MCF 10A (cell line): Measurements from ENCODE around the gene ZNF610. TPM values are rescaled to one million over a fixed set of nuclear protein-coding genes. Genes with fewer than 3 reads are reported as not detected.

ENCODE experiments used
- BruUV-seq: library from RNA; stranded (reverse); fragments of 400-500 nt; replicated peaks from 2 replicates; lab custom pipeline; 2021; lab: Mats Ljungman, UMichigan
- CTCF ChIA-PET: fragments of 300-600 bp; sonication (Branson Sonifier 250); formaldehyde crosslinking; extraction: SDS; loops from one replicate; lab custom pipeline; 2021; ENCODE audit warnings: antibody characterized with exemption, inconsistent platforms; lab: Yijun Ruan, JAX
- POLR2A ChIA-PET: fragments of 300-600, 350-650 bp; sonication (Branson Sonifier 250); formaldehyde crosslinking; extraction: SDS; loops from one replicate; lab custom pipeline; 2020; ENCODE audit warnings: antibody characterized with exemption, inconsistent platforms; lab: Yijun Ruan, JAX
- DNase-seq: peaks from one replicate; pipeline ENCODE4 v3.0.0-alpha.2; 2018; ENCODE audit not compliant: unreplicated experiment
- H3K27ac Mint-ChIP-seq: one replicate; pipeline ENCODE4 v1.8.0; 2022; ENCODE audit warnings: mild to moderate bottlenecking, low read depth, mixed read lengths; ENCODE audit not compliant: unreplicated experiment
- H3K27me3 Mint-ChIP-seq: one replicate; pipeline ENCODE4 v1.8.0; 2022; ENCODE audit warnings: mixed read lengths; ENCODE audit not compliant: insufficient read depth, unreplicated experiment
- H3K36me3 Mint-ChIP-seq: one replicate; pipeline ENCODE4 v1.8.0; 2022; ENCODE audit warnings: mild to moderate bottlenecking, moderate library complexity, mixed read lengths; ENCODE audit not compliant: insufficient read depth, unreplicated experiment
- H3K4me1 Mint-ChIP-seq: one replicate; pipeline ENCODE4 v1.8.0; 2022; ENCODE audit warnings: mixed read lengths; ENCODE audit not compliant: insufficient read depth, unreplicated experiment
- H3K4me3 Mint-ChIP-seq: one replicate; pipeline ENCODE4 v1.8.0; 2022; ENCODE audit warnings: mild to moderate bottlenecking, moderate library complexity, mixed read lengths; ENCODE audit not compliant: unreplicated experiment
- H3K9me3 Mint-ChIP-seq: one replicate; pipeline ENCODE4 v1.8.0; 2022; ENCODE audit warnings: mixed read lengths; ENCODE audit not compliant: unreplicated experiment
- CTCF ChIP-seq: fragments of 200-600 bp; IDR thresholded peaks from one replicate; pipeline ENCODE4 v1.8.0; 2022; ENCODE audit warnings: antibody characterized with exemption, mild to moderate bottlenecking; ENCODE audit not compliant: unreplicated experiment
- intact Hi-C: fragments of 100-400 bp; cut with micrococcal nuclease; formaldehyde crosslinking; loops from 2 replicates; pipeline ENCODE4 v1.14.1; 2022
- total RNA-seq: library from RNA; stranded (reverse); gene quantifications from 2 replicates; pipeline ENCODE4 v1.2.3, GENCODE V29; 2022

ZNF610 gene
- total RNA-seq, 1 experiment from 2014 or later, result not detected

GRCh38 chr19:52351512-52351911 lies 15.5 kb downstream of the ZNF610 start:
- DNase-seq, result no peak
- ChIA-PET POLR2A (no interaction called here), CTCF (no interaction called here)
- peaks cover 27% of the 10 kb centered on the region for H3K9me3 Mint-ChIP-seq
- H3K4me3 Mint-ChIP-seq, result no peak overlapping the region
- H3K27ac Mint-ChIP-seq, result no peak overlapping the region
- intact Hi-C loops, result no loop called here
- no peak for TF ChIP-seq CTCF
- no peaks in the 10 kb centered on the region for H3K27me3 Mint-ChIP-seq
- no TSS peak for BruUV-seq
- H3K36me3 Mint-ChIP-seq, result no peaks in the 10 kb centered on the region
- H3K4me1 Mint-ChIP-seq, result no peaks in the 10 kb centered on the region

GRCh38 chr19:52366414-52366824 lies 30.4 kb downstream of the ZNF610 start:
- CTCF ChIA-PET, result no interaction called here
- intact Hi-C loops, result no loop called here
- Mint-ChIP-seq H3K9me3 (peaks cover 16% of the 10 kb centered on the region), H3K4me3 (no peak overlapping the region), H3K27ac (no peak overlapping the region), H3K4me1 (no peaks in the 10 kb centered on the region), H3K27me3 (no peaks in the 10 kb centered on the region), H3K36me3 (no peaks in the 10 kb centered on the region)
- POLR2A ChIA-PET, result no interaction called here
- no TSS peak for BruUV-seq
- no peak for DNase-seq
- no peak for TF ChIP-seq CTCF

GRCh38 chr19:52369559-52370340 lies 33.7 kb downstream of the ZNF610 start, which contains the start of gene ZNF880:
TSS of gene ZNF880 (plus strand) at chr19:52369923. CDS start at chr19:52369966, 43 bp downstream.
- ChIA-PET CTCF (interaction anchor here (0.6 kb wide), 1 partner anchor 479 kb away, joined by 4 read pairs; no protein-coding TSS in a partner anchor), POLR2A (no interaction called here)
- Mint-ChIP-seq H3K4me3 (peak within 1 kb of the TSS; percentile 80), H3K9me3 (peaks cover 8% of the 10 kb centered on the region), H3K27ac (peak within 1 kb of the TSS; percentile 86), H3K4me1 (no peaks in the 10 kb centered on the region), H3K36me3 (peaks cover 12% of the 10 kb centered on the region), H3K27me3 (no peaks in the 10 kb centered on the region)
- no peak for TF ChIP-seq CTCF
- DNase-seq, result peak; percentile 73
- intact Hi-C loops, result no loop called here
- TSS peak; percentile 77 for BruUV-seq

- no peak for DNase-seq
- intact Hi-C loops, result no loop called here
- POLR2A ChIA-PET, result no interaction called here
- CTCF ChIA-PET, result interaction anchor here (0.6 kb wide), 1 partner anchor 478 kb away, joined by 4 read pairs; no protein-coding TSS in a partner anchor
- H3K36me3 Mint-ChIP-seq, result peaks cover 17% of the 10 kb centered on the region
- BruUV-seq, result no TSS peak
- no peak for TF ChIP-seq CTCF
- no peaks in the 10 kb centered on the region for H3K27me3 Mint-ChIP-seq
- peak overlapping the region; percentile 80 for H3K4me3 Mint-ChIP-seq
- H3K9me3 Mint-ChIP-seq, result peaks cover 8% of the 10 kb centered on the region
- peak overlapping the region; percentile 86 for H3K27ac Mint-ChIP-seq
- H3K4me1 Mint-ChIP-seq, result no peaks in the 10 kb centered on the region
These were observed 34.3 kb downstream of the ZNF610 start for GRCh38 chr19:52370341-52370710.
